ENCODE data around the gene AKT1.
A peak's percentile ranks its signal among the peaks of the same experiment; 100 is the strongest.

The AKT1 gene

GRCh38 chr14:104768437-104769323 is 26.9 kb downstream of the AKT1 start:
- no peak overlapping the region for H3K4me3 ChIP-seq (ENCODE audit: low read depth, low read length)
- TF ChIP-seq CTCF (IDR thresholded peaks at IDR 0.05; ENCODE audit: control insufficient read depth, extremely low read depth, insufficient read depth), result peak; percentile 98
- no peak for DNase-seq (ENCODE audit: low read depth)

- no peak for TF ChIP-seq CTCF (IDR thresholded peaks at IDR 0.05; ENCODE audit: control insufficient read depth, extremely low read depth, insufficient read depth)
- DNase-seq (ENCODE audit: low read depth), result no peak
- H3K4me3 ChIP-seq (ENCODE audit: low read depth, low read length), result no peak overlapping the region
Observed at GRCh38 chr14:104767634-104767918, 28.0 kb downstream of the AKT1 start.

GRCh38 chr14:104766863-104767633 is 28.5 kb downstream of the AKT1 start:
- no peak overlapping the region for H3K4me3 ChIP-seq (ENCODE audit: low read depth, low read length)
- no peak for TF ChIP-seq CTCF (IDR thresholded peaks at IDR 0.05; ENCODE audit: control insufficient read depth, extremely low read depth, insufficient read depth)
- no peak for DNase-seq (ENCODE audit: low read depth)

- no peak for TF ChIP-seq CTCF (IDR thresholded peaks at IDR 0.05; ENCODE audit: control insufficient read depth, extremely low read depth, insufficient read depth)
- no peak overlapping the region for H3K4me3 ChIP-seq (ENCODE audit: low read depth, low read length)
- no peak for DNase-seq (ENCODE audit: low read depth)
Observed at GRCh38 chr14:104766256-104766862, 29.2 kb downstream of the AKT1 start.

- TF ChIP-seq CTCF (IDR thresholded peaks at IDR 0.05; ENCODE audit: control insufficient read depth, extremely low read depth, insufficient read depth), result no peak
- DNase-seq (ENCODE audit: low read depth), result no peak
- no peak overlapping the region for H3K4me3 ChIP-seq (ENCODE audit: low read depth, low read length)
Observed at GRCh38 chr14:104765517-104765916, 30.0 kb downstream of the AKT1 start.

- H3K4me3 ChIP-seq (ENCODE audit: low read depth, low read length), result no peak overlapping the region
- TF ChIP-seq CTCF (IDR thresholded peaks at IDR 0.05; ENCODE audit: control insufficient read depth, extremely low read depth, insufficient read depth), result no peak
- DNase-seq (ENCODE audit: low read depth), result no peak
Observed at GRCh38 chr14:104758981-104759969, 36.3 kb downstream of the AKT1 start.
